ENCODE data around the gene RBBP4. TPM values are rescaled to one million over a fixed set of nuclear protein-coding genes. Genes with fewer than 3 reads are reported as not detected.

RBBP4 gene
- total and polyA plus RNA-seq, 2 of the 8 experiments (the other 6 are each of a cell fraction or from before 2014, with no cell fraction given) = 147 to 397 TPM

DNA sequence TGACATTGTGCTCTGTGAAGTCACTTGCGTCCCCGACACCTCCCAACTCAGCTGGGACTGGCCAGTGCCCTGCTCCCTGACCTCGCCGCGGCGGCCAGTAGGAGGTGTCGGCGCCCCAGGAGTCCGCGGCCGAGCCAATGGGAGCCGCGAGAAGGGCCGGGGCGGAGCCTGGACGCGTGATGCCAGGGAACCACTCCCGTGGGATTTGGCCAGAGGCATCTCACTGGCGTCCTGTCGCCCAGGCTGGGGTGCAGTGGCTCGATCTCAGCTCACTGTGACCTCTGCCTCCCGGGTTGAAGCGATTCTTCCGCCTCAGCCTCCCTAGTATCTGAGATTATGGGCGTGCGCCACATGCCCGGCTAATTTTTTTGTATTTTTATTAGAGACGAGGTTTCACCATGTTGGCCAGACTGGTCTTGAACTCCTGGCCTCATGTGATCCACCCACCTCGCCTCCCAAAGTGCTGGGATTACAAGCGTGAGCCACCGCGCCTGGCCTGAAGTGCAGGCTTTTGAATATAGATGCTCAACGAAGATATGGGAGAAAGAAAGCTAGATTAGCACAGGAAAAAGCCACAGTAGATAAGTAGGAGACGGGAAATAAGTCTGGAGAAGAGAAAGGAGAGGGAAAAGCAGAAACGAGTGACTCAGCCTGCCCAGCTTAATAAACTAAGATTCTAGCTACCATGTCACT, 38.7 kb upstream of the RBBP4 start (continued):
- TF ChIP-seq, protein P1, sequence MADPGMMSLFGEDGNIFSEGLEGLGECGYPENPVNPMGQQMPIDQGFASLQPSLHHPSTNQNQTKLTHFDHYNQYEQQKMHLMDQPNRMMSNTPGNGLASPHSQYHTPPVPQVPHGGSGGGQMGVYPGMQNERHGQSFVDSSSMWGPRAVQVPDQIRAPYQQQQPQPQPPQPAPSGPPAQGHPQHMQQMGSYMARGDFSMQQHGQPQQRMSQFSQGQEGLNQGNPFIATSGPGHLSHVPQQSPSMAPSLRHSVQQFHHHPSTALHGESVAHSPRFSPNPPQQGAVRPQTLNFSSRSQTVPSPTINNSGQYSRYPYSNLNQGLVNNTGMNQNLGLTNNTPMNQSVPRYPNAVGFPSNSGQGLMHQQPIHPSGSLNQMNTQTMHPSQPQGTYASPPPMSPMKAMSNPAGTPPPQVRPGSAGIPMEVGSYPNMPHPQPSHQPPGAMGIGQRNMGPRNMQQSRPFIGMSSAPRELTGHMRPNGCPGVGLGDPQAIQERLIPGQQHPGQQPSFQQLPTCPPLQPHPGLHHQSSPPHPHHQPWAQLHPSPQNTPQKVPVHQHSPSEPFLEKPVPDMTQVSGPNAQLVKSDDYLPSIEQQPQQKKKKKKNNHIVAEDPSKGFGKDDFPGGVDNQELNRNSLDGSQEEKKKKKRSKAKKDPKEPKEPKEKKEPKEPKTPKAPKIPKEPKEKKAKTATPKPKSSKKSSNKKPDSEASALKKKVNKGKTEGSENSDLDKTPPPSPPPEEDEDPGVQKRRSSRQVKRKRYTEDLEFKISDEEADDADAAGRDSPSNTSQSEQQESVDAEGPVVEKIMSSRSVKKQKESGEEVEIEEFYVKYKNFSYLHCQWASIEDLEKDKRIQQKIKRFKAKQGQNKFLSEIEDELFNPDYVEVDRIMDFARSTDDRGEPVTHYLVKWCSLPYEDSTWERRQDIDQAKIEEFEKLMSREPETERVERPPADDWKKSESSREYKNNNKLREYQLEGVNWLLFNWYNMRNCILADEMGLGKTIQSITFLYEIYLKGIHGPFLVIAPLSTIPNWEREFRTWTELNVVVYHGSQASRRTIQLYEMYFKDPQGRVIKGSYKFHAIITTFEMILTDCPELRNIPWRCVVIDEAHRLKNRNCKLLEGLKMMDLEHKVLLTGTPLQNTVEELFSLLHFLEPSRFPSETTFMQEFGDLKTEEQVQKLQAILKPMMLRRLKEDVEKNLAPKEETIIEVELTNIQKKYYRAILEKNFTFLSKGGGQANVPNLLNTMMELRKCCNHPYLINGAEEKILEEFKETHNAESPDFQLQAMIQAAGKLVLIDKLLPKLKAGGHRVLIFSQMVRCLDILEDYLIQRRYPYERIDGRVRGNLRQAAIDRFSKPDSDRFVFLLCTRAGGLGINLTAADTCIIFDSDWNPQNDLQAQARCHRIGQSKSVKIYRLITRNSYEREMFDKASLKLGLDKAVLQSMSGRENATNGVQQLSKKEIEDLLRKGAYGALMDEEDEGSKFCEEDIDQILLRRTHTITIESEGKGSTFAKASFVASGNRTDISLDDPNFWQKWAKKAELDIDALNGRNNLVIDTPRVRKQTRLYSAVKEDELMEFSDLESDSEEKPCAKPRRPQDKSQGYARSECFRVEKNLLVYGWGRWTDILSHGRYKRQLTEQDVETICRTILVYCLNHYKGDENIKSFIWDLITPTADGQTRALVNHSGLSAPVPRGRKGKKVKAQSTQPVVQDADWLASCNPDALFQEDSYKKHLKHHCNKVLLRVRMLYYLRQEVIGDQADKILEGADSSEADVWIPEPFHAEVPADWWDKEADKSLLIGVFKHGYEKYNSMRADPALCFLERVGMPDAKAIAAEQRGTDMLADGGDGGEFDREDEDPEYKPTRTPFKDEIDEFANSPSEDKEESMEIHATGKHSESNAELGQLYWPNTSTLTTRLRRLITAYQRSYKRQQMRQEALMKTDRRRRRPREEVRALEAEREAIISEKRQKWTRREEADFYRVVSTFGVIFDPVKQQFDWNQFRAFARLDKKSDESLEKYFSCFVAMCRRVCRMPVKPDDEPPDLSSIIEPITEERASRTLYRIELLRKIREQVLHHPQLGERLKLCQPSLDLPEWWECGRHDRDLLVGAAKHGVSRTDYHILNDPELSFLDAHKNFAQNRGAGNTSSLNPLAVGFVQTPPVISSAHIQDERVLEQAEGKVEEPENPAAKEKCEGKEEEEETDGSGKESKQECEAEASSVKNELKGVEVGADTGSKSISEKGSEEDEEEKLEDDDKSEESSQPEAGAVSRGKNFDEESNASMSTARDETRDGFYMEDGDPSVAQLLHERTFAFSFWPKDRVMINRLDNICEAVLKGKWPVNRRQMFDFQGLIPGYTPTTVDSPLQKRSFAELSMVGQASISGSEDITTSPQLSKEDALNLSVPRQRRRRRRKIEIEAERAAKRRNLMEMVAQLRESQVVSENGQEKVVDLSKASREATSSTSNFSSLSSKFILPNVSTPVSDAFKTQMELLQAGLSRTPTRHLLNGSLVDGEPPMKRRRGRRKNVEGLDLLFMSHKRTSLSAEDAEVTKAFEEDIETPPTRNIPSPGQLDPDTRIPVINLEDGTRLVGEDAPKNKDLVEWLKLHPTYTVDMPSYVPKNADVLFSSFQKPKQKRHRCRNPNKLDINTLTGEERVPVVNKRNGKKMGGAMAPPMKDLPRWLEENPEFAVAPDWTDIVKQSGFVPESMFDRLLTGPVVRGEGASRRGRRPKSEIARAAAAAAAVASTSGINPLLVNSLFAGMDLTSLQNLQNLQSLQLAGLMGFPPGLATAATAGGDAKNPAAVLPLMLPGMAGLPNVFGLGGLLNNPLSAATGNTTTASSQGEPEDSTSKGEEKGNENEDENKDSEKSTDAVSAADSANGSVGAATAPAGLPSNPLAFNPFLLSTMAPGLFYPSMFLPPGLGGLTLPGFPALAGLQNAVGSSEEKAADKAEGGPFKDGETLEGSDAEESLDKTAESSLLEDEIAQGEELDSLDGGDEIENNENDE (IDR thresholded peaks at IDR 0.05; ENCODE audit: insufficient replicate concordance, low read length) = no peak
- no peak for TF ChIP-seq RBBP5 (IDR thresholded peaks at IDR 0.05; ENCODE audit: borderline replicate concordance, low read depth, low read length)
- TF ChIP-seq RAD21 (IDR thresholded peaks at IDR 0.05 in 1 of 2, conservative IDR thresholded peaks at IDR 0.05 in 1 of 2; ENCODE audit: low read depth in 2 of 2, low read length in 2 of 2) = peak in 1 of 2 experiments; percentile 6; a peak in 1 of 4 replicates
- TF ChIP-seq CHD2 (IDR thresholded peaks at IDR 0.05; ENCODE audit: low read length) = peak; percentile 75
- no peak for TF ChIP-seq TAF7 (optimal IDR thresholded peaks at IDR 0.05; ENCODE audit: borderline replicate concordance, low read depth, low read length)
- TF ChIP-seq, protein P2, sequence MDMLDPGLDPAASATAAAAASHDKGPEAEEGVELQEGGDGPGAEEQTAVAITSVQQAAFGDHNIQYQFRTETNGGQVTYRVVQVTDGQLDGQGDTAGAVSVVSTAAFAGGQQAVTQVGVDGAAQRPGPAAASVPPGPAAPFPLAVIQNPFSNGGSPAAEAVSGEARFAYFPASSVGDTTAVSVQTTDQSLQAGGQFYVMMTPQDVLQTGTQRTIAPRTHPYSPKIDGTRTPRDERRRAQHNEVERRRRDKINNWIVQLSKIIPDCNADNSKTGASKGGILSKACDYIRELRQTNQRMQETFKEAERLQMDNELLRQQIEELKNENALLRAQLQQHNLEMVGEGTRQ (IDR thresholded peaks at IDR 0.05; ENCODE audit: low read length) = peak; percentile 44; the same call in 1 of the 2 replicates
- TF ChIP-seq HDAC2 (IDR thresholded peaks at IDR 0.05; ENCODE audit: borderline replicate concordance in 1 of 2, low read depth in 2 of 2, low read length in 2 of 2) = no peak
- TF ChIP-seq EZH2 (IDR thresholded peaks at IDR 0.05; ENCODE audit: low read depth, low read length, severe bottlenecking) = no peak
